ENCODE results near the gene MAGEA3.

The MAGEA3 gene

GRCh38 chrX:152738560-152738959 lies 40.0 kb downstream of the MAGEA3 start:
- DNase-seq, result no peak
